NCI-H226 (cell line): ENCODE data around the gene TAF4.
"Not testable (repeated sequence)": the region's sequence is repeated elsewhere in the genome, so short reads cannot be mapped to it uniquely, and the experiment has no call there.

Experiments used
- DNase-seq: peaks from one replicate; pipeline ENCODE4 v3.0.0-alpha.2; 2015

TAF4 gene, protein sequence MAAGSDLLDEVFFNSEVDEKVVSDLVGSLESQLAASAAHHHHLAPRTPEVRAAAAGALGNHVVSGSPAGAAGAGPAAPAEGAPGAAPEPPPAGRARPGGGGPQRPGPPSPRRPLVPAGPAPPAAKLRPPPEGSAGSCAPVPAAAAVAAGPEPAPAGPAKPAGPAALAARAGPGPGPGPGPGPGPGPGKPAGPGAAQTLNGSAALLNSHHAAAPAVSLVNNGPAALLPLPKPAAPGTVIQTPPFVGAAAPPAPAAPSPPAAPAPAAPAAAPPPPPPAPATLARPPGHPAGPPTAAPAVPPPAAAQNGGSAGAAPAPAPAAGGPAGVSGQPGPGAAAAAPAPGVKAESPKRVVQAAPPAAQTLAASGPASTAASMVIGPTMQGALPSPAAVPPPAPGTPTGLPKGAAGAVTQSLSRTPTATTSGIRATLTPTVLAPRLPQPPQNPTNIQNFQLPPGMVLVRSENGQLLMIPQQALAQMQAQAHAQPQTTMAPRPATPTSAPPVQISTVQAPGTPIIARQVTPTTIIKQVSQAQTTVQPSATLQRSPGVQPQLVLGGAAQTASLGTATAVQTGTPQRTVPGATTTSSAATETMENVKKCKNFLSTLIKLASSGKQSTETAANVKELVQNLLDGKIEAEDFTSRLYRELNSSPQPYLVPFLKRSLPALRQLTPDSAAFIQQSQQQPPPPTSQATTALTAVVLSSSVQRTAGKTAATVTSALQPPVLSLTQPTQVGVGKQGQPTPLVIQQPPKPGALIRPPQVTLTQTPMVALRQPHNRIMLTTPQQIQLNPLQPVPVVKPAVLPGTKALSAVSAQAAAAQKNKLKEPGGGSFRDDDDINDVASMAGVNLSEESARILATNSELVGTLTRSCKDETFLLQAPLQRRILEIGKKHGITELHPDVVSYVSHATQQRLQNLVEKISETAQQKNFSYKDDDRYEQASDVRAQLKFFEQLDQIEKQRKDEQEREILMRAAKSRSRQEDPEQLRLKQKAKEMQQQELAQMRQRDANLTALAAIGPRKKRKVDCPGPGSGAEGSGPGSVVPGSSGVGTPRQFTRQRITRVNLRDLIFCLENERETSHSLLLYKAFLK

DNA sequence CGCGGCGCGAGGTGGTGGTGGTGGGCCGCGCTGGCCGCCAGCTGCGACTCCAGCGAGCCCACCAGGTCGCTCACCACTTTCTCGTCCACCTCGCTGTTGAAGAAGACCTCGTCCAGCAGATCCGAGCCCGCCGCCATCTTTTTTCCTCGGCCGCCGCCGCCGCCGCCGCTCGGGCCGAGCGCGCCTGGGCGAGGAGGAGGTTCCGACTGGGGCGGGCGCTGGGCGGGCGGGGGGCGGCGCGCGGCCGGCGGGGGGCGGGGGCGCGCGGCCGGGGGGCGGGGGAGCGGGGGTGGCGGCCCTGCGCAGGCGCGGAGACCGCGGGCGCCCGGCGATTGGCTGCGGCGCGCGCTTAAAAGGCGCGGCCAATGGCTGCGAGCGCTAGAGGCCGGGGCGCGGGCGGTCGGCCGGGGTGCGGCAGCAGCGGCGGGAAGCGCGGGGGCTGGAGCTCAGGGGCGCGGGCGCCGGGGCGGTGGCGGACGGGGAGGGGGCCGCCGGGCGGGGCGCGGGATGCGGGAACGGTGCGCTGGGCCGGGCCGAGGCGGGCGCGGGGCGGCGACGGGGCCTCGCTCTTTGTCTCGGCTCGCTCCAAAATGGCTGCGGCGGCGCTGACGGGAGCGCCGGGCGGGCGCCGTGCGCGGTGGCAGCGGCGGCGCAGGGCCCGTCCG lies at the start of gene TAF4:
Gene TAF4 (minus strand): TSS at position 208 of the 665 bp plus-strand sequence. CDS start 71 bp downstream, at position 137.
- peak; percentile 54 for DNase-seq

DNA sequence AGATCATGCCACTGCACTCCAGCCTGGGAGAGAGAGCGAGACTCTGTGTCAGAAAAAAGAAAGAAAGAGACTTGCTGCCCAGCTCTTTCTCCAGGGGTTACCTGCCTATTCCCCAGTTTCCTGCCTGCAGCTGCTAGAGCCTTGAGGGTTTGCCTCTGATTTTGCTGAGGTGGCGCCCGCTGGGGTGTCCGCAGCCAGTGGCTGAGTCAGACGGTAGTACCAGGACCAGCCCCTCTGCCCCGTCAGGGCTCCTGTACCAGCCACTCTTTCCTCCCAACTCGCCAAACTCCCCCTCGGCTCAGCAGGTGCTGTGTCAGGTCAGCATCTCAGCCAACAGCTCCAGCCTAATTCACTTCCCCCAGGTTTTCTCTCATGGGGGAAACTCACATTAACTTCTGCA lies 49.2 kb upstream of the TAF4 start:
- DNase-seq = no peak

DNA sequence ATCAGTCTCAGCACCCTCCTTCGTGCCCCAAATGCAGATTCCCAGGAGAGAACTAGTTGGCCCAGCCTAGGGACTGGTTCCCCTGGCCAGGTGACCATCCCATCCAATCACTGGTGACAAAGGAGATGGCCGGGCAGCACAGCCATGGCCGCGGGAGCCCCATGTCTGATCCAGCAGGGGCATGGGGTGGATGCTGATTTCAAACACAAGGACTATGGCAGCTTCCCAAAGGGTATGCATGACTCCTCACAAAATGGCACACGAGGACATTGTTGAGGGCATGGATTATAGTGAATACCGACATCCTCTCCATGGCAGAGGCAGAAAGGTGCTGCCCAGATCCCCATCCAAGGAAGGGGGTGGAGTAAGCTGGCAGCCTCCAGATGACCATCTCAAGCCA lies 46.7 kb upstream of the TAF4 start:
- no peak for DNase-seq

DNA sequence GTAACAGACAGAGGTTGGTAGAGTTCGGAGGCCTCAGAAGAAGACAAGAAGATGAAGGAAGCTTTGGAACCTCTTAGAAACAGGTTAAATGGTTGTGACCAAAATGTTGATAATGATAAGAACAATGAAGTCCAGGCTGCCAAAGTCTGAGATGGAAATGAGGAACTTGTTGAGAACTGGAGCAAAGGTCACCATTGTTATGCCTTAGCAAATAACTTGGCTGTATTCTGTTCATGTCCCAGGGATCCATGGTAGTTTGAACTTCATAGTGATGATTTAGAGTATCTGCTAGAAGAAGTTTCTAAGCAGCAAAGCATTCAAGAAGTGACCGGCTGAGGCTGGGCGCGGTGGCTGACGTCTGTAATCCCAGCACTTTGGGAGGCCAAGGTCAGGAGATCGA lies 45.5 kb upstream of the TAF4 start:
- no peak for DNase-seq

DNA sequence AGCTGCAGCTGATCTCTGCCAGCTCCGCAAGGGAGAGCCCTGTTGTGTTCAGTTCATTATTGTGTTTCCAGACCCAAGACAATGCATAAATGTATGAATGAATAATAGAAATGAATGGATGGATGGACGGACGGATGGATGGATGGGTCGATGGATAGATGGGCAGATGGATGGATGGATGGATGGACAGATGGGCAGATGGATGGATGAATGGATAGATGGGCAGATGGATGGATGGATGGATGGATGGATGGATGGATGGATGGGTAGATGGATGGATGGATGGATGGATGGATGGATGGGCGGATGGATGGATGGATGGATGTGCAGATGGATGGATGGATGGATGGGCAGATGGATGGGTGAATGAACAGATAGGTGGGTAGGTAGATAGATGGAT lies 39.9 kb upstream of the TAF4 start:
- no peak for DNase-seq

DNA sequence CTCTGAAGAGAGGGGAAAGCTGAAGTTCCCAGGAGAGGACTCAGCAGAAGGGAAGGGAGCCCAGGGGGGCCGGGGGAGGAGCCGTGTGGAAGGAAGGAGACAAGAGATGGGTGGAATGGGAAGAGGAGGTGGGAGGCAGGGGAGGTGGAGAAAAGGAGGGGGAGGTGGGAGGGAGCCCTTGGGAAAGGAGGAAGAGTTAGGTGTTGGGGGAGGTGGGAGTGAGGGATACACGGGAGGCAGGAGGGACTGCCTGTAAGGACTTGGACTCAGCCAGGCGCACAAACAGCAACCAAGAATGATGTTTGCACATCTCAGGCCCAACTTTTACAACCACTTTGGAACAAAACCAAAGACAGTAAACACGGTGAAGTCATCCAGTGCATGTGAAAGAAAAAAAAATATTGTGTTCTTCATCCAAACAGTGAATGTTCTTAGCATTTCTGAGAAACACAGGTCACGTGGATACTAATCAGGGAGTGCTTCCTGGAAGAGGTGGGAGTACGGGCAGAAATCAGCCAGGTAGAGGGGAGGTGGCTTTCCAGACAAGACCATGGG lies 39.2 kb upstream of the TAF4 start:
- no peak for DNase-seq

DNA sequence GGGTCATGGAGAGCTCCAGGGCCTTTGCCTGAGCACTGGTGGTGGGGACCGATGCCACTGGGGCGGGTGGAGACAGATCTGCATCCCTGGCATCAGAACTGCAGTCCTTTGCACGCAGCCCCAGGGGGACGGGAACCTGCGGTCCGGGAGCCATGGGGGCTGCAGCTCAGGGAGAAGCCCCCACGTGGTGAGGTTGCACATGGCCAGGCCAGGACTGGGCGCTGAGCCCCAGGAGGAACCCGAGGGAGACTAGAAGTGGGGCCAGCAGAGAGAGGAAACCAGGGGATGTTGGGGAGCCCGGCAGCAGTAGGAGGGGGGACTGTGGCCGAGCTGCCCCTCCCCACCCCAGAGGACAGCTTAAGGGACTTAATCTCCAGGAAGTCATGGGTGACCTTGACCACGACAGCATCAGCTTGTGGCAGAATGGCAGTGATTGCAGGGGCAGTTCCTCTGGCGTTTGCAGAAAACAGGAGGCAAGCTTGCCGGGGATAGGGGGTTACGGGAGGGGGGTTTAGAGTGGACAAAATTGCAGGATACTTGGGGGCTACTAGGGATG lies 38.6 kb upstream of the TAF4 start:
- DNase-seq = no peak

DNA sequence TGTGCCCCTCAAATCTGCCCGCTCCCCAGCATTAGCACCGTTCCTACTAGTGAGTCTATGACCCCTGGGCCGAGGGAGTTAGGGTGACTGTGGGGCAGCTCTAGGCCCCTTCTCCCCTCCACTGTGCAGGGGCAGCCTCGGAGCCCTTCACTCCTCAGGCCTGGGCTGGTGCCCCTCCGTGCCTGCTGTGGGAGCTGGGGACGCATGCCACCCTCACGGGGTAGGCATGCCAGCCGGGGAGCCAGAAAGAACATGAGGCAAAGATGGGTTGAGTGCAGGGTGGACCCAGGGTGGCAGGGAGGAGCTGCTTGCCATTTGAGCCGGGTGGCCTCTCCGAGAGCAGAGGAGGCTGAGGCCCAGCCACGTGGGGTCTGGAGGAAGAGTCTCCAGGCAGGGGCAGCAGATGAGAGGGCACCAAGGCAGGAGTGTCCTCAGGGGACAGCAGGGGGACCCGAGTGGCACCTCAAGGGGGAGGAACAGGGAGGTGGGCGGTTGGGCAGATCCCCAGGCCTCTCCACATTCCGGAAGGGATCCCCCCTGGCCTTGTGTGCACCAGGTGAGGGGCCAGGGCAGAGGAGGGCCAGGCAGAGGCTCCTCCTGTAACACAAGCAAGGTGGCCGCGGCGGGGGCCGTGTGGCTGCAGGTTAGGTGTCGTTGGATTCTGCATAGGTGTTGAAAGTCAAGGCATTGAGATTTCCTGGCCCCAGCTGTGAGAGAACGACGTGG lies 38.0 kb upstream of the TAF4 start:
- DNase-seq = no peak

DNA sequence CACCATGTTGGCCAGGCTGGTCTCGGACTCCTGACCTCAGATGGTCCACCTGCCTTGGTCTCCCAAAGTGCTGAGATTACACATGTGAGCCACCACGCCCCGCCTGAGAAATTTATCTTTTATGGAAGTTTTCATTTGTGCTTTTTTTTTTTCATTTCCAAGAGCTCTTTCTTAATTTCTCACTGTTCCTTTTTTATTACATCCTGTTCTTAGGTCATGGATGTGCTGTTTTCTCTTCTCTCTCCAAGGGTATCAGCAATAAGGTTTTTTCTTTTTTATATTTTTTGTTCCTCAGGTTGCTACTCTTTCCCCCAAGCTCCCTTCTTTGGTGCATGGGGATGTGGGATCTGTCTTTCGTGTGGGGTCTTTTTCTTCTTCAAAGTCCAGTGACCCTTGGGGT lies 35.4 kb upstream of the TAF4 start:
- DNase-seq = no peak

DNA sequence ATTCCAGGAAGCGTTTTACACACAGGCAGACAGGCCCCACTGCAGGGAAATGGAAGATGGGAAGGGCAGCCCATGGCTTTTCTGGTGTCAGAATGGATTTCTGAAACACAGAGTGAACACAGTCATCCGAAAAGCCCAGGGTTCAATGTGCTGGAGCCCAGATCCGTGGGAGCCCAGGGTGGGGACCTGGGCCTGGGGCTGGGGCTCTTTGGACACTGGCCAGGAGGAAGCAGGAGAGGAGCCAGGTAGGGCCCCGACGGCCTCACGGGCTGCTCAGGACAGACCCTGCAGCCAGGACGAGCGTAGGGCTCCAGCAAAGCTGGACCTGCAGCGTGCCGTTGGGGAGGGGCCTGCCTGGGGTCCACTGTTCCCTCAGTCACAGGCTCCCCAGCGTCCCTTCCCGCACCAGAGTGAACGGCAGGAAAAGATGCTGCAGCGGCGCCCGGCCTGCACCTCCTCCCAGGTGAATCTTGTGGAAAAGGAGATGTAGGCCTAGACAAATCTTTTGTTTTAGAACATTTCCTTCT lies 32.3 kb upstream of the TAF4 start:
- DNase-seq = no peak

DNA sequence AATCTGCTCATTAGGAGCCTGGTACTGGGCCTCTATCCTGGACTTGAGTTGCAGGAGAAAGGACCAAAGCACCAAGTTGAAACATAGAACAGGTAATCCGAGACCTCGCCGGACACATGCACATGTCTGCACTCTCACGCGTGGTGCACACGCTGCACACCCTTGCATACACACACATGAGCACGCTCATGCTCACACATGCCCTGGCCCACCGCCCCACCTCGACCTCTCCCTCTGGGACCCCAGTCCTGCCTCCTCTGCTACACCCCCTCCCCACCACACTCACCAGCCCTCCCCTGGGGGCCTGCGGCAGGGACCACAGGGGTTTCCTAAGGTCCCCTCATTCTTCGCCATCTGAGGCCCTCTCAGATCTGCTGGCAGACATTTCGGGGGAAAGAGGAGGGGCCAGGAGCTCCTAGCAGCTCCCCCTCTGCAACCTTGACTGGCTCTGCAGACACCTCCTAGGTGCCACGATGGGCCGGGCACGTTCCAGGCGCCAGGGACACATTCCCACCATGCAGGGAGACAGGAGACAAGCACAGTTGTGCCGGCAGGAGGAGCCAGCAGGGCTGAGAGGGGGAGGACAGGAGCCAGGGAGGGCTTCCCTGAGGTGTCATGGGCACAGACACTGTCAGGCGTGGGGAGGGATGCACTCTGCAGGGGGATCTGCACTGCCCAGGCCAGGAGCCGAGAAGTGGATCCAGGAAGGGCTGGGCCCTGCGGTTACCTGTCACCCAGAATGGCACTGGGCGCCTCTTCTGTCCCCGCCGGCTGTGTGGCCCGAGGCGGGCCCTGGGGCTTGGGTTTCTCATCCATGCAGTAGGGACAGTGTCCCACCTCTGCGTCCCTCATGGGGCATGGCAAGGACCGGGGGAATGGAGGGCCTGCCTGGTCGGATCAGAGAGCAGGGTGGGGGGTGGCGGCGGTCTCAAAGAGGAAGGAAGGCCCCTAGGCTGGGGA lies 31.0 kb upstream of the TAF4 start:
- no peak for DNase-seq

DNA sequence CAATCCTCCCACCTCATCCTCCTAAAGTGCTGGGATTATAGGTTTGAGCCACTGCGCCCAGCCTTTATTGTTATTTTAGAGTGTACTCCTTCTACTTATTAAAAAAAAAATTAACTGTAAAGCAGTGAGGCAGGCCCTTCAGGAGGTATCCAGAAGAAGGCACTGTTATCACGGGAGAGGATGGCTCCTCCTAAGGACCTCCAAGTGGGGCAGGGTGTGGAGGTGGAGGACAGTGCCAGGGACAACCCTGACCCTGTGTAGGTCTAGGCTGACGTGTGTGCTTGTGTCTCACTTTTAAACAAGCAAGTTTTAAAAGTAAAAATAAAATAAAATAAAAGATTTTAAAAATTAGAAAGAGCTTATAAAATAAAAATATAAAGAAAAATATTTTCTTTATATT lies 23.7 kb upstream of the TAF4 start:
- DNase-seq = no peak

DNA sequence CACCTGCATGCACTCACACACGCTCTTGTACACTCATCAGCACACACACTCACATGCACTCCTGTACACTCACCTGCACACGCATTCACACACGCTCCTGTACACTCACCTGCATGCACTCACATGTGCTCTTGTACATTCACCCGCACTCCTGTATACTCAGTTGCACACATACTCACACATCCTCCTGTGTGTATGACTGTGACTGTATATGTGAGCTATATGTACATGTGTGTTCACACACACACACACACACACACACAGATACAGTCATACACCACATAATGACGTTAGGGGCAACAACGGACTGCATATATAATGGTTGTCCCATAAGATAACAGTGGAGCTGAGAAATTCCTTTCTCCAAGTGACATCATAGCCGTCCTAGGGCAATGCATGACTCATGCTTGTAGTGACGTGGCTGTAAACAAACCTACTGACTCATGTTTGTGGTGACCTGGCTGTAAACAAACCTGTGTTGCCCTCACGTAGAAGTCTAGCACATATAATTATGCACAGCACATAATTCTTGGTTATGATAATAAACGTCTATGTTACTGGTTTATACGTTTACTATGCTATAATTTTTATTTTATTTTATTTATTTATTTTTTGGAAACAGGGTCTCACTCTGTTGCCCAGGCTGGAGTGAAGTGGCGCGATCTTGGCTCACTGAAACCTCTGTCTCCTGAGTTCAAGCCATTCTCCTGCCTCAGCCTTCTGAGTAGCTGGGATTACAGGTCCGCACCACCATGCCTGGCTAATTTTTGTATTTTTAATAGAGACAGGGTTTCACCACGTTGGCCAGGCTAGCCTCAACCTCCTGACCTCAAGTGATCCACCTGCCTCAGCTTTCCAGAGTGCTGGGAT lies 22.8 kb upstream of the TAF4 start:
- DNase-seq = peak; percentile 74

DNA sequence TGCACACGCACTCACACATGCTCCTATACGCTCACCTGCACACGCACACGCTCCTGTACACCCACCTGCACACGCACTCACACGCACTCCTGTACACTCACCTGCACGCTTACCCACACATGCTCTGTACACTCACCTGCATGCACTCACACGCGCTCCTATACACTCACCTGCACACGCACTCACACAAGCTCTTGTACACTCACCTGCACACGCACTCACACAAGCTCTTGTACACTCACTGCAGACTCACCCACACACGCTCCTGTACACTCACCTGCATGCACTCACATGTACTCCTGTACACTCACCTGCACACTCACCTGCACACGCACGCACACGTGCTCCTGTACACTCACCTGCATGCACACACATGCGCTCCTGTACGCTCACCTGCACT lies 22.0 kb upstream of the TAF4 start:
- no peak for DNase-seq

DNA sequence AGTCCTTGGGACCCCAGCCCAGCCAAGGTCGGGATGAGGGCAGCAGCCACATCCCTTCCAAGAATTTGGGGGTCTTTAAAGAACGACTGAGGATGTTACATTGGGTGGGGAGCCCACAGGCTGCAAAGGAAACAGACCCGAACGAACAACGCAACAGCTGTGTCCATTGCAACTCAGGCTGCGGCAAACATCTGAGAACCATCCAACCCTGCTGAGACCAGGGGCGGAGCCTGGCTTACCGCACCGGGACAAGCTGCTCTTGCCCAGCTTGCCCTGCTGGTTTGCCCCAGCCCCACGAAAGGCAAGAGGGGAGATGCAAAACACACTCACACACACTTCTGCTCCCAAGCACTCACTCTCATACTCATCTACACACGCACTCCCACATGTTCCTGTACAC lies 21.5 kb upstream of the TAF4 start:
- no peak for DNase-seq

DNA sequence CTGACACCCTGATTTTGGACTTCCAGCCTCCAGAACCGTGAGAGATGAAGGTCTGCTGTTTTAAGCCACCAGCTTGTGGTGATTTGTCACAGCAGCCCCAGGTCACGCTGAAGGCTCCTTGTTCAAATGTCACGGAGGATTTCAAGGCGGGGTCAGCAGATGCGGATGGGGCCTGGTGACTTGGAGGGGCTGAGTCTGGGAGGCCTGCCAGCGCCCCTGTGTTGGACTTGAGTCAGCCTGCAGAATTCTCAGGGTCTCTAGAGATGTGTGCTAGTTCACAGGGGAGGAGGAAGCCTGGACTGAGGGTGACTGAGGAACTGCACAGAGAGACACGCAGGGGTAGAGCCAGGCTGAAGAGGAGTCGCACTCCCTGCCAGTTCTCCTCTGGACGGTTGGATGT lies 19.5 kb upstream of the TAF4 start:
- no peak for DNase-seq

DNA sequence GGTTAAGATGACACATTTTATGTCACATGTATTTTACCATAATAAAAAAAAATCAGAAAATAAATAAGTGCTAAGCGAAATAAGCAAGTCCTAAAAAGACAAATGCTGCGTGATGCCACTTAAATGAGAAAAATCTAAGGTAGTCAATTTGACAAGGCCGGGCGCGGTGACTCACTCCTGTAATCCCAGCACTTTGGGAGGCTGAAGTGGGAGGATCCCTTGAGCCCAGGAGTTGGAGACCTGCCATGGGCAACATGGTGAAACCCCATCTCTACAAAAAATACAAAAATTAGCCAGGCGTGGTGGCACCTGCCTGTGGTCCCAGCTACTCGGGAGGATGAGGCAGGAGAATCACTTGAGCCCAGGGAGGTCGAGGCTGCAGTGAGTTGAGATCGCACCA lies 18.5 kb upstream of the TAF4 start:
- not testable (repeated sequence) for DNase-seq

DNA sequence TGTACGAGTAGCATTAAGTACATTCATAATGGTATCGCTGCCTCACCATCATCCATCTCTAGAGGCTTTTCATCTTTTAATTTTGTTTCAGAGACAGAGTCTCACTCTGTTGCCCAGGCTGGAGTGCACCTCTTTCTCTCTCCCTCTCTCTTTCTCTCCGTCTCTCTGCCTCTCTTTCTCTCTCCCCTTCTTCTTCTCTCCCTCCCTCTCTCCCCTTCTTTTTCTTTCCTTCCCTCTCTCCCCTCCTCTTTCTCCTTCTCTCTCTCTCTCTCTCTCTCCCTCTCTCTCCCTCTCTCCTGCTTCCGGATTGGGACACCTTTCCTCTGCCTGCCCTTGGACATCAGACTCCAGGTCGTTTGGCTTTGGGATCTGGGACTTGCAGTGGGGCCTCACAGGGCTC lies 17.6 kb upstream of the TAF4 start:
- DNase-seq = no peak
